COLO668 (cell line): ENCODE measurements around the gene GNAT1.

Source experiments
- DNase-seq: peaks from one replicate; lab custom pipeline; 2025; ENCODE audit not compliant: unreplicated experiment; lab: John Stamatoyannopoulos, UW

GNAT1 gene

GRCh38 chr3:50162034-50162883, 29.2 kb upstream of the GNAT1 start:
- peak; percentile 17 for DNase-seq

DNA sequence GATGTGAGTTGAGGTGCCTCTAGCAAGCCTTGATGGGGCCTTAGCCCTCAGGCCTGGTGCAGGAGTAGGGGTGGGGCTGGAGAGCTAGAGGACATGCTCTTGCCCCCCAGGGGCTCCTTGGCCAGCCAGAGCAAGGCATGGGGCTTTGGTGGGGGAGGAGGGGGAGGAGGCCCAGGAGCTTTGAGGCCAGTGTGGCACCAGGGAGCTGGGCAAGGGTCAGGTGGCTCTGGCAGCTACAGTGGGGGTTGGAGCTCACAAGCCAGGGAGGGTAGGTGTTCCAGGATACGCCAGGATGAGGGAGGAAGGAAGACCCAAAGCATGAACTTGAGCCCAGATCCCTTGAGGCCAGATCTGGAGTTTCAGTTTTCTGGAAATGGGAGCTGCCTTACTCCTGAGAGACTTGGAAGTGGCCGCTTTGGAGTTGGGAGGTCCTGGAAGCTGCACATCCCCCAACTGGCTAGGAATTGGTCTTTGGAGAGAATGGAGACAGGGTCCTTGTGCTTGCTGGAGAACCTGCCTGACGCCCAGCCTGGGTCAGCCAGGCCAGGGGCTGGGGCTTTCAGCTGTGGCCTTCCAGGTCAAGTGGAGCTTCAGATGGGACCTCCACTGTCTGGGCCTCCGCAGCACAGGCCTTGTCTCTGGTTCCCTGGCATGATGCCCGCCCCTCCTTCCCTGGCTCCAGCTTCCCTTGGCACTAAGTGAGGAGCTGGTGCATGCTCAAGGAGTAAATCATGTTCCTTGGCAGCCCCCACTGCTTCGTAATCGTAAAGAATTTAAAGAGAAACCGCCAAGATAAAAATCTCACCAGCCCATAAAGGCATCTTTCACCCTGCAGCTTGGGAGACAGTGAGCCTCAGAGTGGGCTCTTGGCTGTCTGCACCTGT, 27.6 kb upstream of the GNAT1 start:
- no peak for DNase-seq

DNA sequence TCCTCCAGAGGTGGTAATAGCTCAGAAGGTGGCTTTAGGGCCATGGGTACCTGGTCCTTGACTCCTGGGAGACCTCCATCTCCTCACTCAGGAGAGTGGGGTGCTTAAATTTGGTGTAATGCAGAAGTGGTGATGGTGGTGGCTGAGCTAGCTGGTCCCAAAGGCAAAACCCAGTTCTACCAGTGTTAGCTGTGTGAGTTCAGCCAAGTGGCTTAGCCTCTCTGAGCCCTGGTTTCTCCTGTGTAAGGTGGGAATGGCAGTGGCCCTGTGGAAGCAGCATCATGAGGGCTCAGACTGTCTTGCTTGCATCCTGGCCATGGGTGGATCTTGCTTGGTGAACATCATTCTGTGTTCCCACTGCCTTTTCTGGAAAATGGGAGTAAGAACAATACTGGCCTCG, 26.9 kb upstream of the GNAT1 start:
- DNase-seq, result no peak

DNA sequence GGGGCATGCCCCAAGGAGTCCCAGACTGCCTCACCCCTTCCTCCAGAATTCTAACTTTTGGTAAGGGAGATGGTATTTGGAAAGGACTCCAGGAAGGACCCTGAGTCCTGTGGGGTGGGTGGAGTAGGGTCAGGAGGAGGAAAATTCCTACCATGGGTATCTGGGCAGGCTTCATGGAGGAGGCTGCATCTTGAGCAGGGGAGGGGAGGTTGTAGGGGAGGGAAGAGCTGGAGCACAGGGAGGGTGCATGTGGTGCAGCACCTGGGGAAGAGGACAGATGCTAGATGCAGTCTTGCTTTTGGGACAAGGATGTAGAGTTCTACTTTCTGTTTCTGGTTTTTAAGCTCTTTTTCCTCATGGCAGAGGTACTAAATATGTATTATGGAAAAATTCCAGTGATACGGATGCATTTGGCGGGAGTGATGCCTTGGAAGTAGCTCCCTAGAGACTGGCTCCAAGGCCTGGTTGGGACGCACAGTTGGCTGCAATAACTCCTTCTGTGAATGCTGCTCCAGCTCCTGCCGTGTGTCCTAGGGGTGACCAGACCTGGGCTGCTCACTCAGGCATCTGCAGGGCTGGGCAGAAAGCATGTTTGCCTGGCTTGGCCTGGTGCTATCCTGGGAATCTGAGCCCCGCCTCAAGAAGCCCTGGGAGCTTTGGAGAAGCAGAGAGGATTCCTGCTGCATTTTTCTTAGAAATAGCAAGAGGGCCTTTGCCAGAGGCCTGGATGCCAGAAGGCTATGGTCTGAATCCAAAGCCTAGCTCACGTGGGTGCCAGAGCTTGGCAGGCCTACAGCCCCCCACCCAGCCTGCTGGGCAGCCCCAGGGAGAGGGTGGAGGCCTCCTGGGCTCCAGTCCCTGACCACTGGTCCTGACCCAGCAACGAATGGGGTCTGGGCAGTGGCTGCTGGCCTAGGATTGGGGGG, 26.2 kb upstream of the GNAT1 start:
- DNase-seq, result no peak

- no peak for DNase-seq
These were observed 25.4 kb upstream of the GNAT1 start for GRCh38 chr3:50165910-50166538.

DNA sequence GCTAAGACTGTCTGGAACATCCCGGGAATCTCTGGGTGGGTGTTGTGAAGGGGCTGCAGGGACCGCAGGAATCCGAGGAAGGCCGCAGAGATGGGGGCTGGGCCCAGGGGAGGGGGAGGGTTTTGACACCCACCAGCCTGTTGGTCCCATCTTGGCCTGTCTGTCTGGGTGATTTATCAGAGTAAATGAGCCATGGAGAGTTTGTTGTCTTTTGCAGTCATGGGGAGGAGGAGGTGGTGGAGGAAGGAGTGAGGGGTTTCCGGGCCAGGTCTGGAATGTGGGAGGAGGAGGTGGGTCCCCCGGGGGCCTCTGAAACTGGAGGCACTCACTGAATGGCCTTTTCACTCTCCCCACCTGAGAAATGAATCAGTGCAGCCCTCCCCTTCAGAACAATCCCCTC, 24.8 kb upstream of the GNAT1 start:
- DNase-seq, result no peak

GRCh38 chr3:50167069-50167840, 24.2 kb upstream of the GNAT1 start:
- DNase-seq, result peak; percentile 75

- DNase-seq, result no peak
These were observed 23.6 kb upstream of the GNAT1 start for GRCh38 chr3:50167841-50168209.

GRCh38 chr3:50168388-50168787, 23.0 kb upstream of the GNAT1 start:
- DNase-seq, result no peak

DNA sequence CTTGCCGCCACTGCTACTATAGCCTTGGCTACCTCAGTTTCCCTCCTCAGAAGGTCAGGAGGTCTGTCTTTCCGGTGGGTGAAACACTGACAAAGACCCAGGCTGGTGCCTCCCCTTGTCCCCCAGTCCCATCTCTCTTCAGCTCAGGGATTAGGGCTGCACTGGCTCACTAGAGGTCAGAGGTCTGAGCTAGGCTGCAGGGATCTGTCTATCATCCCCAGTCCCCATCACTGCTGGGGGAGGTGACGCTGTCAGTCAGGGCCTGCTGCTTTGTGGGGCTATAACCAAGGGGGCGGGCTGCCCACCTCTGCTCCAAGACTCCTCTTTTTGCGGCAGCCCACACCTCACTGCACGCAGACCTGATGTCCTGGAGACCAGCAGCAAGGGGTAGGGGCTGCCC, 22.6 kb upstream of the GNAT1 start:
- no peak for DNase-seq

DNA sequence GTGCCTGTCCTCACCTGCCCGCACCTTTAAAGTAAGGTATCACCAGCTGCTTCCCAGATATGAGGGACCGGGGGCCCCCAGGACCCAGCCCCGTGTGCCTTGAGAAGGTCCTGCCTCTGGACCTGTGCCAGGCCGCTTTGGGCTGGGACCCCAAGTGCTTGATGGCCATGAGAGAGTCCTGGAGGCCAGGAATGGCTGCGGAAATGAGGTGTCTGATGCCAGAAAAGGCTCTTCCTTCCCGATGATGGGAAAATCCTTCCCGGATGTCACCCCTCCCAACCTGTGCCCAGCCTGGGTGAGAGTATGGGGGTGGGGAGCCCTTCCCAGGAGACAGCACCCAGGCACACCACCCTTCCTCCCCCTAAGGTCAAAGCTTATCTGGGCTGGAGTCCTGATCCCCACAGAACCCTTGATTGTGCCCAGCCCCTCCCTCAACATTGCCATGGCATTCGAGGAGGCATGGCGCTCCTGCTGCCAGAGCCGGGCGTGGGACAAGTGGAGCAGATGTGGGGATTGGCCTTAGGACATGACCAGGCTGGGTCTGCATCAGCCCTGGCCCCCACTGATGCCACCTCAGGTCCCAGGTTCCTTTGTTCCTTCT, 22.1 kb upstream of the GNAT1 start:
- DNase-seq, result no peak

- no peak for DNase-seq
These were observed 21.6 kb upstream of the GNAT1 start for GRCh38 chr3:50169858-50170257.

GRCh38 chr3:50170689-50171088, 20.7 kb upstream of the GNAT1 start:
- no peak for DNase-seq

GRCh38 chr3:50171540-50172301, 19.7 kb upstream of the GNAT1 start:
- DNase-seq, result peak; percentile 60

- no peak for DNase-seq
These were observed 18.7 kb upstream of the GNAT1 start for GRCh38 chr3:50172626-50173220.

DNA sequence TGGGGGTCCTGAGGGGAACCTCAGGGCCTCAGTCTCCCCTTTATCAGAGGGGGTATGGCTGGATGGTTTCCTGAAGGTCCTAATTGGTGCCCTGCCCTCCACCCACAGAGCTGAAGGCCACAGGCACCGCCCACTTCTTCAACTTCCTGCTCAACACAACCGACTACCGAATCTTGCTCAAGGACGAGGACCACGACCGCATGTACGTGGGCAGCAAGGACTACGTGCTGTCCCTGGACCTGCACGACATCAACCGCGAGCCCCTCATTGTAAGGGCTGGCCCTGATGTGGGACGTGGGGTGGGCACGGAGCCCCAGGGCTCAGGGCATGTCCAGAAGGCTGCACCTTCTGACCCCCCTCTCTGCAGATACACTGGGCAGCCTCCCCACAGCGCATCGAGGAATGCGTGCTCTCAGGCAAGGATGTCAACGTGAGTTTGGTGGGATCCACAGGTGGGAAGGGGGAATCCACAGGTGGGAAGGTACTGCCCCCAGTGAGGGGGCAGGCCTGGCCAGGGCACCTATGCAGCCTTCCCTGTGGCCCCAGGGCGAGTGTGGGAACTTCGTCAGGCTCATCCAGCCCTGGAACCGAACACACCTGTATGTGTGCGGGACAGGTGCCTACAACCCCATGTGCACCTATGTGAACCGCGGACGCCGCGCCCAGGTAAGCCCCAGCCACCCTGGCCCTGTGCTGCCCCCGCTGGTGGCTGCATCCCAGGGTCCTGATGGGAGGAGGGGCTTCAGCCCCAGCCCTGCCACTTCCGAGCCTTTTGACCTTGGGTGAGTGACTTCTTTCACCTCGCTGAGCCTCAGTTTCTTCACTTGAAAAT, 17.5 kb upstream of the GNAT1 start:
- DNase-seq, result no peak

DNA sequence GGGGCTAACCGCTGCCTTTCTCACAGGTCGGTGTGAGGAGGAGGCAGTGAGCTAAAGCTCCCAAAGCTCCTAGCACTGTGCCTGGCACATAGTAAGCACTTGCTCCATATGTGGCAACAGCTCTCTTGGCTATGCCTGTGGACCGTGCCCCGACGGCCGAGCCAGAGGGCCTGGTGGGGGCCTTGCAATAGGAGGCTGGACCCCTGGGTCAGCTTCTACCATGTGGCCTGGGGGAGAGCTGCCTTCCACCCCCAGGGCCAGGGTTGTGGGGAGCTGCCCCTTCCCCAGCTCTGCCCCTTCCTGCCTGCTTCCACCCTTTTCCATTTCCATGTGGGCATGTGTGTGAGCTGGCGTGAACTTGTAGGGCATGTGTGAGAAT, 16.9 kb upstream of the GNAT1 start:
- no peak for DNase-seq
